Measurements from ENCODE around the gene KAT8. TPM values are rescaled to one million over a fixed set of nuclear protein-coding genes. Genes with fewer than 3 reads are reported as not detected.
A peak's percentile ranks its signal among the peaks of the same experiment; 100 is the strongest.

The KAT8 gene
- total and polyA plus RNA-seq, 9 donors = 45.9 to 65.2 (median 53.2) TPM

- H3K36me3 ChIP-seq (ENCODE audit: control insufficient read depth, insufficient read depth, low read length) = peaks cover 73% of the 10 kb centered on the region
- DNase-seq = peak; percentile 9
- WGBS (ENCODE audit: insufficient coverage) = 85% methylated on average over 9 of the region's 10 CpGs
- H3K9me3 ChIP-seq (replicated peaks; ENCODE audit: control insufficient read depth, low read depth, low read length) = no peaks in the 10 kb centered on the region
- no peak overlapping the region for H3K27ac ChIP-seq (ENCODE audit: low read length)
- no peak overlapping the region for H3K4me3 ChIP-seq (ENCODE audit: low read length)
- H3K4me1 ChIP-seq (ENCODE audit: control insufficient read depth, insufficient read depth, low read length) = peaks cover 14% of the 10 kb centered on the region
- peaks cover 2% of the 10 kb centered on the region for H3K27me3 ChIP-seq (ENCODE audit: control insufficient read depth, insufficient read depth, low read length)
These were observed 12.9 kb downstream of the KAT8 start for GRCh38 chr16:31130336-31130891.

- no peaks in the 10 kb centered on the region for H3K9me3 ChIP-seq (replicated peaks; ENCODE audit: control insufficient read depth, low read depth, low read length)
- peak; percentile 4 for DNase-seq
- no peak overlapping the region for H3K27ac ChIP-seq (ENCODE audit: low read length)
- H3K27me3 ChIP-seq (ENCODE audit: control insufficient read depth, insufficient read depth, low read length) = peaks cover 2% of the 10 kb centered on the region
- peaks cover 68% of the 10 kb centered on the region for H3K36me3 ChIP-seq (ENCODE audit: control insufficient read depth, insufficient read depth, low read length)
- peaks cover 16% of the 10 kb centered on the region for H3K4me1 ChIP-seq (ENCODE audit: control insufficient read depth, insufficient read depth, low read length)
- 20% methylated on average over 1 of the region's 6 CpGs for WGBS (ENCODE audit: insufficient coverage)
- no peak overlapping the region for H3K4me3 ChIP-seq (ENCODE audit: low read length)
These were observed 13.4 kb downstream of the KAT8 start for GRCh38 chr16:31130899-31131298.

- WGBS (ENCODE audit: insufficient coverage) = 77% methylated on average over 9 of the region's 11 CpGs
- H3K27me3 ChIP-seq (ENCODE audit: control insufficient read depth, insufficient read depth, low read length) = peaks cover 2% of the 10 kb centered on the region
- H3K27ac ChIP-seq (ENCODE audit: low read length) = no peak overlapping the region
- peaks cover 16% of the 10 kb centered on the region for H3K4me1 ChIP-seq (ENCODE audit: control insufficient read depth, insufficient read depth, low read length)
- H3K4me3 ChIP-seq (ENCODE audit: low read length) = no peak overlapping the region
- H3K9me3 ChIP-seq (replicated peaks; ENCODE audit: control insufficient read depth, low read depth, low read length) = no peaks in the 10 kb centered on the region
- no peak for DNase-seq
- peaks cover 63% of the 10 kb centered on the region for H3K36me3 ChIP-seq (ENCODE audit: control insufficient read depth, insufficient read depth, low read length)
These were observed 14.0 kb downstream of the KAT8 start for GRCh38 chr16:31131416-31131815.

- peaks cover 16% of the 10 kb centered on the region for H3K4me1 ChIP-seq (ENCODE audit: control insufficient read depth, insufficient read depth, low read length)
- no peak overlapping the region for H3K27ac ChIP-seq (ENCODE audit: low read length)
- H3K27me3 ChIP-seq (ENCODE audit: control insufficient read depth, insufficient read depth, low read length) = peaks cover 2% of the 10 kb centered on the region
- DNase-seq = no peak
- H3K36me3 ChIP-seq (ENCODE audit: control insufficient read depth, insufficient read depth, low read length) = peaks cover 61% of the 10 kb centered on the region
- 74% methylated on average over 4 of the region's 5 CpGs for WGBS (ENCODE audit: insufficient coverage)
- H3K4me3 ChIP-seq (ENCODE audit: low read length) = no peak overlapping the region
- no peaks in the 10 kb centered on the region for H3K9me3 ChIP-seq (replicated peaks; ENCODE audit: control insufficient read depth, low read depth, low read length)
These were observed 14.4 kb downstream of the KAT8 start for GRCh38 chr16:31131841-31132271.

- H3K27ac ChIP-seq (ENCODE audit: low read length) = no peak overlapping the region
These were observed 15.0 kb downstream of the KAT8 start for GRCh38 chr16:31132303-31132979.

GRCh38 chr16:31133046-31133501 is 15.6 kb downstream of the KAT8 start:
- no CpG with 5 or more reads among the region's 6 CpGs for WGBS (ENCODE audit: insufficient coverage)
- Histone ChIP-seq H3K4me3 (ENCODE audit: low read length) (no peak overlapping the region), H3K4me1 (ENCODE audit: control insufficient read depth, insufficient read depth, low read length) (peaks cover 16% of the 10 kb centered on the region), H3K27me3 (ENCODE audit: control insufficient read depth, insufficient read depth, low read length) (peaks cover 2% of the 10 kb centered on the region), H3K36me3 (ENCODE audit: control insufficient read depth, insufficient read depth, low read length) (peaks cover 48% of the 10 kb centered on the region), H3K27ac (ENCODE audit: low read length) (no peak overlapping the region), H3K9me3 (replicated peaks; ENCODE audit: control insufficient read depth, low read depth, low read length) (no peaks in the 10 kb centered on the region)
- DNase-seq = peak; percentile 6

More at GRCh38 chr16:31132303-31132979, 15.0 kb downstream of the KAT8 start:
- Histone ChIP-seq H3K9me3 (replicated peaks; ENCODE audit: control insufficient read depth, low read depth, low read length) (no peaks in the 10 kb centered on the region), H3K27me3 (ENCODE audit: control insufficient read depth, insufficient read depth, low read length) (peaks cover 2% of the 10 kb centered on the region), H3K4me3 (ENCODE audit: low read length) (no peak overlapping the region), H3K36me3 (ENCODE audit: control insufficient read depth, insufficient read depth, low read length) (peaks cover 55% of the 10 kb centered on the region), H3K4me1 (ENCODE audit: control insufficient read depth, insufficient read depth, low read length) (peaks cover 16% of the 10 kb centered on the region)
- WGBS (ENCODE audit: insufficient coverage) = 77% methylated on average over 15 of the region's 20 CpGs
- peak; percentile 6 for DNase-seq

GRCh38 chr16:31134091-31134571 is 16.7 kb downstream of the KAT8 start:
- Histone ChIP-seq H3K36me3 (ENCODE audit: control insufficient read depth, insufficient read depth, low read length) (peaks cover 39% of the 10 kb centered on the region), H3K9me3 (replicated peaks; ENCODE audit: control insufficient read depth, low read depth, low read length) (no peaks in the 10 kb centered on the region), H3K4me1 (ENCODE audit: control insufficient read depth, insufficient read depth, low read length) (peaks cover 23% of the 10 kb centered on the region), H3K4me3 (ENCODE audit: low read length) (no peak overlapping the region), H3K27ac (ENCODE audit: low read length) (no peak overlapping the region), H3K27me3 (ENCODE audit: control insufficient read depth, insufficient read depth, low read length) (peaks cover 2% of the 10 kb centered on the region)
- WGBS (ENCODE audit: insufficient coverage) = 43% methylated on average over 3 of the region's 5 CpGs
- DNase-seq = peak; percentile 27

- Histone ChIP-seq H3K27ac (ENCODE audit: low read length) (no peak overlapping the region), H3K9me3 (replicated peaks; ENCODE audit: control insufficient read depth, low read depth, low read length) (no peaks in the 10 kb centered on the region), H3K27me3 (ENCODE audit: control insufficient read depth, insufficient read depth, low read length) (peaks cover 2% of the 10 kb centered on the region), H3K4me3 (ENCODE audit: low read length) (no peak overlapping the region), H3K36me3 (ENCODE audit: control insufficient read depth, insufficient read depth, low read length) (peaks cover 32% of the 10 kb centered on the region), H3K4me1 (ENCODE audit: control insufficient read depth, insufficient read depth, low read length) (peaks cover 23% of the 10 kb centered on the region)
- peak; percentile 30 for DNase-seq
- 20% methylated on average over 1 of the region's 18 CpGs for WGBS (ENCODE audit: insufficient coverage)
These were observed 17.4 kb downstream of the KAT8 start for GRCh38 chr16:31134625-31135534.

GRCh38 chr16:31135535-31136286 is 18.2 kb downstream of the KAT8 start, which contains the start of gene PRSS8:
PRSS8 (minus strand) TSS chr16:31135727; CDS start chr16:31135498, 229 bp downstream.
- 20% methylated on average over 18 of the region's 22 CpGs for WGBS (ENCODE audit: insufficient coverage)
- Histone ChIP-seq H3K27ac (ENCODE audit: low read length) (no peak within 1 kb of the TSS), H3K9me3 (replicated peaks; ENCODE audit: control insufficient read depth, low read depth, low read length) (no peaks in the 10 kb centered on the region), H3K4me3 (ENCODE audit: low read length) (no peak within 1 kb of the TSS), H3K27me3 (ENCODE audit: control insufficient read depth, insufficient read depth, low read length) (peaks cover 2% of the 10 kb centered on the region), H3K4me1 (ENCODE audit: control insufficient read depth, insufficient read depth, low read length) (peaks cover 25% of the 10 kb centered on the region), H3K36me3 (ENCODE audit: control insufficient read depth, insufficient read depth, low read length) (peaks cover 23% of the 10 kb centered on the region)
- DNase-seq = peak; percentile 4
